SK-N-SH treated with all-trans-retinoic acid at 6 μM for 48 hours (cell line): ENCODE results near the gene ETS1.
A peak's percentile ranks its signal among the peaks of the same experiment; 100 is the strongest.

Experiments used
- ATAC-seq: fragments of 200-7000 bp; cut with Tn5 transposase; 3 replicates; pipeline ENCODE4 v1.9.1; 2020; ENCODE audit warnings: mild to moderate bottlenecking, moderate library complexity
- ARNTL ChIP-seq: fragments of 450-650 bp; formaldehyde crosslinking; IDR thresholded peaks from 2 replicates; pipeline ENCODE4 v1.5.0; 2020; ENCODE audit warnings: low read depth, mild to moderate bottlenecking, moderate library complexity, borderline replicate concordance
- BACH2 ChIP-seq: fragments of 250-450 bp; sonication (Bioruptor Pico); IDR thresholded peaks from 2 replicates; pipeline ENCODE4 v1.9.0; 2021; ENCODE audit warnings: mild to moderate bottlenecking, borderline replicate concordance
- CSDC2 ChIP-seq: fragments of 250-450 bp; sonication (Bioruptor Pico); IDR thresholded peaks from 2 replicates; pipeline ENCODE4 v1.5.0; 2020; ENCODE audit warnings: mild to moderate bottlenecking, moderate library complexity
- ESRRG ChIP-seq: fragments of 250-450 bp; sonication (Bioruptor Pico); IDR thresholded peaks from 2 replicates; pipeline ENCODE4 v1.6.1; 2021; ENCODE audit warnings: mild to moderate bottlenecking
- GLIS3 ChIP-seq: fragments of 250-450 bp; sonication (Bioruptor Pico); IDR thresholded peaks from 2 replicates; pipeline ENCODE4 v1.5.0; 2020; ENCODE audit warnings: mild to moderate bottlenecking, moderate library complexity
- ISL1 ChIP-seq: fragments of 250-450 bp; sonication (Bioruptor Pico); IDR thresholded peaks from 2 replicates; pipeline ENCODE4 v2.1.2; 2022; ENCODE audit warnings: mild to moderate bottlenecking, moderate library complexity
- OSR1 ChIP-seq: fragments of 250-450 bp; sonication (Bioruptor Pico); IDR thresholded peaks from 2 replicates; pipeline ENCODE4 v1.8.0; 2022; ENCODE audit warnings: moderate library complexity, mild to moderate bottlenecking, inconsistent platforms
- RARB ChIP-seq: fragments of 250-450 bp; sonication (Bioruptor Pico); IDR thresholded peaks from 2 replicates; pipeline ENCODE4 v1.8.0; 2021; ENCODE audit warnings: mild to moderate bottlenecking, moderate library complexity
- SNAI2 ChIP-seq: fragments of 250-450 bp; sonication (Bioruptor Pico); IDR thresholded peaks from 2 replicates; pipeline ENCODE4 v1.5.0; 2020; ENCODE audit warnings: mild to moderate bottlenecking, moderate library complexity
- TOX ChIP-seq: fragments of 250-450 bp; sonication (Bioruptor Pico); IDR thresholded peaks from 2 replicates; pipeline ENCODE4 v1.8.0; 2021; ENCODE audit warnings: mild to moderate bottlenecking, moderate library complexity, borderline replicate concordance
- ZC3H10 ChIP-seq: fragments of 250-450 bp; sonication (Bioruptor Pico); IDR thresholded peaks from 2 replicates; pipeline ENCODE4 v1.5.1; 2021; ENCODE audit warnings: mild to moderate bottlenecking, moderate library complexity
- ZFP3 ChIP-seq: fragments of 250-450 bp; sonication (Bioruptor Pico); IDR thresholded peaks from 2 replicates; pipeline ENCODE4 v1.5.0; 2020; ENCODE audit warnings: mild to moderate bottlenecking, moderate library complexity
- ZNF565 ChIP-seq: fragments of 450-650 bp; formaldehyde crosslinking; conservative IDR thresholded peaks from 2 replicates; pipeline ENCODE4 v1.5.0; 2020; ENCODE audit warnings: low read depth, mild to moderate bottlenecking, moderate library complexity
- ZNF70 ChIP-seq: fragments of 450-650 bp; formaldehyde crosslinking; IDR thresholded peaks from 2 replicates; pipeline ENCODE4 v1.5.0; 2020; ENCODE audit warnings: mild to moderate bottlenecking, moderate library complexity
- ZNF8 ChIP-seq: fragments of 450-650 bp; formaldehyde crosslinking; IDR thresholded peaks from 2 replicates; pipeline ENCODE4 v1.5.0; 2020; ENCODE audit warnings: mild to moderate bottlenecking, moderate library complexity
- TF ChIP-seq, protein P1 (sequence below): fragments of 250-450 bp; sonication (Bioruptor Pico); IDR thresholded peaks from 2 replicates; pipeline ENCODE4 v1.5.1; 2020; ENCODE audit warnings: low read depth, mild to moderate bottlenecking, moderate library complexity
- TF ChIP-seq, protein P2 (sequence below): fragments of 250-450 bp; sonication (Bioruptor Pico); IDR thresholded peaks from 2 replicates; pipeline ENCODE4 v1.8.0; 2021; ENCODE audit warnings: low read depth, mild to moderate bottlenecking, moderate library complexity, borderline replicate concordance
- TF ChIP-seq, protein P3 (sequence below): fragments of 250-450 bp; sonication (Bioruptor Pico); IDR thresholded peaks from 2 replicates; pipeline ENCODE4 v1.8.0; 2020; ENCODE audit warnings: mild to moderate bottlenecking, moderate library complexity, borderline replicate concordance

The ETS1 gene

DNA sequence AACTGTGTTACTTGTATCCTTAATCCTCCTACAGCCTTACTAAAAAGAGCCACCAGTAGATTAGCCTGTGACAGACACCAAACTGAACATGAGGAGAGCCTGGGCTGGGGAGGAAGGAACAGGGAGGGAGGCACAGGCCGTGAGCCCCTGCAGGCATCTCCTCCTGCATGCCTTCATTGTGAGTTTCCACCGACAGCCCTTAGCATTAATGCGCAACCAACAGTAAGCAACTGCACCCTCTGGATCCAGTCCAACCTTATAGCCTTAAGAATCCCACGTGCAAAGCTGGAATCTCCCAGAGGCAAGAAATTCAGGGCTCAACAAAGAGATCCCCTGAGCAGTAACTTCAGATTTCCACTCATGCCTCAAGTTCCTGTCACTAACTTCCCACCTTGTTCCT lies 84.6 kb downstream of the ETS1 start:
- no peak for TF ChIP-seq ESRRG (CRISPR knock-in tag)
- no peak for TF ChIP-seq ARNTL
- TF ChIP-seq, protein P1, sequence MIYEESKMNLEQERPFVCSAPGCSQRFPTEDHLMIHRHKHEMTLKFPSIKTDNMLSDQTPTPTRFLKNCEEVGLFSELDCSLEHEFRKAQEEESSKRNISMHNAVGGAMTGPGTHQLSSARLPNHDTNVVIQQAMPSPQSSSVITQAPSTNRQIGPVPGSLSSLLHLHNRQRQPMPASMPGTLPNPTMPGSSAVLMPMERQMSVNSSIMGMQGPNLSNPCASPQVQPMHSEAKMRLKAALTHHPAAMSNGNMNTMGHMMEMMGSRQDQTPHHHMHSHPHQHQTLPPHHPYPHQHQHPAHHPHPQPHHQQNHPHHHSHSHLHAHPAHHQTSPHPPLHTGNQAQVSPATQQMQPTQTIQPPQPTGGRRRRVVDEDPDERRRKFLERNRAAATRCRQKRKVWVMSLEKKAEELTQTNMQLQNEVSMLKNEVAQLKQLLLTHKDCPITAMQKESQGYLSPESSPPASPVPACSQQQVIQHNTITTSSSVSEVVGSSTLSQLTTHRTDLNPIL (CRISPR knock-in tag) = no peak
- TF ChIP-seq CSDC2 = no peak
- TF ChIP-seq RARB (CRISPR knock-in tag) = no peak
- TF ChIP-seq ISL1 = 0 out of 2 replicates have a peak, but pooled peaks have one; percentile 6
- TF ChIP-seq, all 23 proteins: peak for 1
- ATAC-seq = peak; percentile 52

DNA sequence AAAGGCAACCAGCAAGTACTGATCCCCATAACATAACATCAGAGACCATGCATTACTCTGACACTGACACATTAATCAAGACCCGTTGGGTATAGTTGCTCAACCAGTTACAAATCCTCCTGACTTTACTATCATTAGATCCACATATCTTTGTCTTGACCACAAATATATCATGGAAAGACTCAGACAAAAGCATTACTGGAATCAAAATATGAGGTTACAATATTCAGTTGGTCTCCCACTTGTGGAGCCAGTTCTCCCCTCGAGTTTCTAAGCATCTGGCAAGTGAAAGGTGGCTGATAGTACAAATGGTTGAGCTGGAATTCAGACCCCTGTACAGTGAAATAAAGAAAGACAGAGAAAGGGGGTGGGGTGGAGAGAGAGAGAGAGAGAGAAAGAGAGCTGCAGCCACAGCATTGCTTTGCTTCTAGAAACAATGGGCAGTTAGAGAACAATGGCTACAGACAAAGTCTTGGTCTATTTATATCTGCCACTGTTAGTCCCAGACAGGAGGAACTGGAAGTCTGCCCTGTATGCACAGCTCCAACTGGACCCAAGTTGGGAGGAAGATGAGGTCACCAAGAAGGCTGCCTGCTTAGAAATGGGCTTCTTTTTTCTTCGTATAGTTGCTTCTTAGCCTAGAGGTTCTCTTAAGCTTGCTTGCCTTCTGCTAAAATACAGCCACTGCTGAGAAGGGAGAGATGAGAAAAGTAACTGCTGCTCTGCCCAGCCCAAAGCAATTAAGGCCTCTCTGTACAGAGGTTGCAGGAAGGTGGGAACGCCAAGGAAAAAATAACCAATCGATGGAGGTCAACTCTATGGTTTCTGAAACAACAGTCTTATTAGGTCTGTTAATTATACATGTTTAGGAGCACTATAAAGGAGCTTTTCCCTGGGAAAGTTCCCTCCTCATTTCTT lies 85.5 kb downstream of the ETS1 start:
- no peak for ATAC-seq
- TF ChIP-seq ZC3H10 (CRISPR knock-in tag) (no peak), ZNF8 (no peak), ARNTL (no peak), BACH2 (no peak), GLIS3 (CRISPR knock-in tag) (no peak)
- TF ChIP-seq, protein P2, sequence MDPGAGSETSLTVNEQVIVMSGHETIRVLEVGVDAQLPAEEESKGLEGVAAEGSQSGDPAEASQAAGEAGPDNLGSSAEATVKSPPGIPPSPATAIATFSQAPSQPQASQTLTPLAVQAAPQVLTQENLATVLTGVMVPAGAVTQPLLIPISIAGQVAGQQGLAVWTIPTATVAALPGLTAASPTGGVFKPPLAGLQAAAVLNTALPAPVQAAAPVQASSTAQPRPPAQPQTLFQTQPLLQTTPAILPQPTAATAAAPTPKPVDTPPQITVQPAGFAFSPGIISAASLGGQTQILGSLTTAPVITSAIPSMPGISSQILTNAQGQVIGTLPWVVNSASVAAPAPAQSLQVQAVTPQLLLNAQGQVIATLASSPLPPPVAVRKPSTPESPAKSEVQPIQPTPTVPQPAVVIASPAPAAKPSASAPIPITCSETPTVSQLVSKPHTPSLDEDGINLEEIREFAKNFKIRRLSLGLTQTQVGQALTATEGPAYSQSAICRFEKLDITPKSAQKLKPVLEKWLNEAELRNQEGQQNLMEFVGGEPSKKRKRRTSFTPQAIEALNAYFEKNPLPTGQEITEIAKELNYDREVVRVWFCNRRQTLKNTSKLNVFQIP (CRISPR knock-in tag) = no peak

DNA sequence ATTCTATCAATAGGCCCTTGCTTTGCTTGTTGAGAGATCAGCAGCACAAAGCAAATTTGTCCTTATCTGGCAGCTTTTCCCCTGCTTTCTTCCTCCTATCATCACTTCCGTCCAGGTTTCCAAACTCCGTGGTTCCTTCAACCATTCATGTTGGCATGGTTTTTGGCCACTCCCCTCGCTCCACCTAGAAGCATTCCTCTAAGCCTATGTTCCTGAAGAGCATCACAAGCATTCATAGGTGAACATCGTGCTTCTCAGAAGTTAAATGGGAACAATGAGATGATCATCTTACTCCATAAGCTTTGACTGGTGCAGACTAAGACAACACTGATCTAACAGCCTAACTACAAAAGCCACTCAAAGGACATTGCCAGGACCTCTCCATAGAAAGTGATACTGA lies 86.3 kb downstream of the ETS1 start:
- TF ChIP-seq, protein P1 (CRISPR knock-in tag) = no peak
- ATAC-seq = no peak

DNA sequence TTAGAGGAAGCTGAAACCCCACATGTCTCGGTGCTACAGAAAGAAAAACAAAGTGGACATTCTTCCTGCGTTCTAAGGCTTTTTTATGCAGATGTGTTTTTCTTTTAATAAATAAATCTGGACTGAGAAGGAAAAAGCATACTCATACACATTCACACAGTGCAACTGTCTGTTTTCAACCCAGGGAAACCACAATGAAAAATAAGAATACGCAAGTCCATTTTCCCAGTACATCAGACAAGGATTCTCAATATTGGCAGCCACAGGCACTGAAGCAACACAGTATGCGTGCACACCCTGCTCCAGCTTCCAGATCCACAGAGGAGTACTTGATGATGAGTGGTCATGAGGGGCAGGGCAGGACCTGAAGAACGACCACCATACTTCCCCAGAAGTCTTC lies 86.9 kb downstream of the ETS1 start:
- ATAC-seq = no peak
- TF ChIP-seq TOX (CRISPR knock-in tag) = no peak
- no peak for TF ChIP-seq RARB (CRISPR knock-in tag)
- TF ChIP-seq, protein P1 (CRISPR knock-in tag) = no peak
- TF ChIP-seq ESRRG (CRISPR knock-in tag) = no peak
- TF ChIP-seq ARNTL = no peak
- no peak for TF ChIP-seq SNAI2
- no peak for TF ChIP-seq OSR1 (CRISPR knock-in tag)

DNA sequence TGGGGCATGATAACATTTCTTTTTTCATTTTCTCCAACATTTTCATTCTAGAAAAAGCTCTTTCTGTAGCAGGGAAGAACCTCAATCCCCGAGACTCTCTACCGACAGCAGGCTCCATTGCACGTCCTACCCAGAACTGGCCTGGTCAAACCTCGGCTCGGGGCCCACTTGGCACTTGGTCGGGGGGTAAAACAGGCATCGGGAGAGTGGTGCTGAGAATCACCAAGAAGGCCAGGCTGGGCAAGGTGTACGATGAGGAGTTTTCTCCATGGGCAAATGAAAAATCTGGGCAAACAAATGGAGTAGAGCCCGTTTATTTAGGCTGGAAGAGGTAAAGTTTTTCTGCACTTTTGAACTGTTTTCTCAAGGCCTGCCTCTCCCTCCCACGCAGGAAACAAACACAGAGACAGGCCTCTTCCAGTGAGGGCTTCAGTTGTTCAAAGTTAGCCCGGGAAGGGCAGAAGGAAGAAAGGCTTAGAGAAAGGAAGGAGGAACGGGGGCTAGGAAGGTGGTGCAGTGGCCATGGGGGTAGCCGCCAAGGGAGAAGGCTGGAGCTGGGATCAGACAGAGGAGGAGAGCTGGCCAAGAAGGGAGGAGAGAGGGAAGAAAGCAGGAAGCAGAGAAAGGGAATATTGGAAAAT lies 87.6 kb downstream of the ETS1 start:
- no peak for ATAC-seq
- no peak for TF ChIP-seq ISL1
- TF ChIP-seq, protein P1 (CRISPR knock-in tag) = no peak
- TF ChIP-seq RARB (CRISPR knock-in tag) = no peak
- TF ChIP-seq, protein P3, sequence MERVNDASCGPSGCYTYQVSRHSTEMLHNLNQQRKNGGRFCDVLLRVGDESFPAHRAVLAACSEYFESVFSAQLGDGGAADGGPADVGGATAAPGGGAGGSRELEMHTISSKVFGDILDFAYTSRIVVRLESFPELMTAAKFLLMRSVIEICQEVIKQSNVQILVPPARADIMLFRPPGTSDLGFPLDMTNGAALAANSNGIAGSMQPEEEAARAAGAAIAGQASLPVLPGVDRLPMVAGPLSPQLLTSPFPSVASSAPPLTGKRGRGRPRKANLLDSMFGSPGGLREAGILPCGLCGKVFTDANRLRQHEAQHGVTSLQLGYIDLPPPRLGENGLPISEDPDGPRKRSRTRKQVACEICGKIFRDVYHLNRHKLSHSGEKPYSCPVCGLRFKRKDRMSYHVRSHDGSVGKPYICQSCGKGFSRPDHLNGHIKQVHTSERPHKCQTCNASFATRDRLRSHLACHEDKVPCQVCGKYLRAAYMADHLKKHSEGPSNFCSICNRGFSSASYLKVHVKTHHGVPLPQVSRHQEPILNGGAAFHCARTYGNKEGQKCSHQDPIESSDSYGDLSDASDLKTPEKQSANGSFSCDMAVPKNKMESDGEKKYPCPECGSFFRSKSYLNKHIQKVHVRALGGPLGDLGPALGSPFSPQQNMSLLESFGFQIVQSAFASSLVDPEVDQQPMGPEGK = no peak
- TF ChIP-seq, protein P2 (CRISPR knock-in tag) = no peak
- TF ChIP-seq OSR1 (CRISPR knock-in tag) = no peak
- no peak for TF ChIP-seq CSDC2
- TF ChIP-seq ZNF8 = no peak
- TF ChIP-seq ZNF565 (CRISPR knock-in tag) = no peak
- no peak for TF ChIP-seq ZNF70
- no peak for TF ChIP-seq ZFP3 (CRISPR knock-in tag)
- no peak for TF ChIP-seq ZC3H10 (CRISPR knock-in tag)
